Effector memory CD4-positive, alpha-beta T cell (primary cell): Measurements from ENCODE around the gene OR56A1.
"Not testable (repeated sequence)": the region's sequence is repeated elsewhere in the genome, so short reads cannot be mapped to it uniquely, and the experiment has no call there.

Source experiments
- DNase-seq, 3 donors: peaks; one replicate each; pipeline ENCODE4 v3.0.0-alpha.2; 2020
- H3K27ac ChIP-seq: 2 replicates; pipeline ENCODE4 v1.7.0; 2013; ENCODE audit warnings: mild to moderate bottlenecking, low read length, moderate library complexity; ENCODE audit not compliant: insufficient read depth, poor library complexity, severe bottlenecking
- H3K27me3 ChIP-seq: replicated peaks from 2 replicates; pipeline ENCODE4 v1.7.0; 2013; ENCODE audit warnings: mild to moderate bottlenecking, low read length; ENCODE audit not compliant: insufficient read depth, control insufficient read depth, poor library complexity, severe bottlenecking
- H3K36me3 ChIP-seq: 2 replicates; pipeline ENCODE4 v1.7.0; 2013; ENCODE audit warnings: mild to moderate bottlenecking, low read length, moderate library complexity; ENCODE audit not compliant: control insufficient read depth, insufficient read depth
- H3K4me1 ChIP-seq: 2 replicates; pipeline ENCODE4 v1.7.0; 2013; ENCODE audit warnings: low read length, mild to moderate bottlenecking; ENCODE audit not compliant: control insufficient read depth, insufficient read depth, poor library complexity, severe bottlenecking
- H3K4me3 ChIP-seq: 2 replicates; pipeline ENCODE4 v1.7.0; 2013; ENCODE audit warnings: low read length, low read depth, mild to moderate bottlenecking; ENCODE audit not compliant: insufficient read depth, poor library complexity, severe bottlenecking
- H3K9me3 ChIP-seq: 2 replicates; pipeline ENCODE4 v1.7.0; 2013; ENCODE audit warnings: mild to moderate bottlenecking, low read length, moderate library complexity; ENCODE audit not compliant: control insufficient read depth
- total RNA-seq, 3 donors: gene quantifications; one replicate each; lab custom pipeline; 2026; lab: John Stamatoyannopoulos, UW

Gene OR56A1
- 0 to 0.17 (median 0) reads per million in 3 donors for total RNA-seq

DNA sequence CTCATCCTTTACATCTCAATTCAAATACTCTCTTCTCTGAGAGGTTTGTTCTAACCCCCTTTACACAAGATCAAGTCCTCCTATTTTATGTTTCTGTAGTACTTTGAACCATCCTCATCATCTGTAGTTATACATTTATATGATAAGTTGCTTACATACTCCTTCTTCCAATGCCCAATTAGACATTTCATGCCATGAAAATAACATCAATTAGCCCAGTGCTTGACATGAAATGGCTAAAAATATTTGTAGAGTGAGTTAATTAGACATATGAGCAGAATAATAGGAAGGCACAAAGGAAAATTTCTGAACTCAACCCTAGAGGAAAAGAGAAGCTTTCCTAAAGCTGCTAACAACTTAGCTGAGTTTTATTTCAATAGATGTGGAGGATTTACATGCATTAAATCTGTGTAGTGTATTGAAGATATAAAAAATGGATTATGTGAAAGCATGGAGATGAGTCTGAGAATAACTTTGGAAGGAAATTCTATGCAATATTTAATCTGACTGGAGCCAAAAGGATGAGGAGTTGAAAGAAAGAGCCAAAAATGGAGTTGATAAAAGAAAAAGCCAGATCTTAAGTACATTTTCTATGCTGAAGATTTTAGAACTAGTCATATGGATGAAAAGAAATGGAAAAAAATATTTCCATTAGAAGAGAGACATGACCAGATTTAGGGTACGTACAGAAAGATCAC is at the start of gene OR56A1:
Gene OR56A1, minus strand, starts transcription at position 51 of the 698 bp plus-strand sequence. CDS start 3,066 bp downstream, outside the sequence.
- H3K36me3 ChIP-seq: no peaks in the 10 kb centered on the region

GRCh38 chr11:6079463-6079862 is 48.9 kb upstream of the OR56A1 start:
- Histone ChIP-seq H3K36me3 (no peaks in the 10 kb centered on the region), H3K9me3 (no peaks in the 10 kb centered on the region), H3K4me3 (no peak overlapping the region), H3K4me1 (no peaks in the 10 kb centered on the region), H3K27ac (no peak overlapping the region), H3K27me3 (no peaks in the 10 kb centered on the region)
- DNase-seq: no peak

More for the DNA sequence above, at the start of gene OR56A1:
- no peaks in the 10 kb centered on the region for H3K27me3 ChIP-seq
- no peak within 1 kb of the TSS for H3K4me3 ChIP-seq
- H3K27ac ChIP-seq: no peak within 1 kb of the TSS
- H3K4me1 ChIP-seq: no peaks in the 10 kb centered on the region
- no peak for DNase-seq
- H3K9me3 ChIP-seq: no peaks in the 10 kb centered on the region

GRCh38 chr11:6077723-6078122 is 47.2 kb upstream of the OR56A1 start:
- no peaks in the 10 kb centered on the region for H3K36me3 ChIP-seq
- H3K27me3 ChIP-seq: no peaks in the 10 kb centered on the region
- H3K9me3 ChIP-seq: no peaks in the 10 kb centered on the region
- no peak for DNase-seq
- no peak overlapping the region for H3K27ac ChIP-seq
- H3K4me3 ChIP-seq: no peak overlapping the region
- no peaks in the 10 kb centered on the region for H3K4me1 ChIP-seq

DNA sequence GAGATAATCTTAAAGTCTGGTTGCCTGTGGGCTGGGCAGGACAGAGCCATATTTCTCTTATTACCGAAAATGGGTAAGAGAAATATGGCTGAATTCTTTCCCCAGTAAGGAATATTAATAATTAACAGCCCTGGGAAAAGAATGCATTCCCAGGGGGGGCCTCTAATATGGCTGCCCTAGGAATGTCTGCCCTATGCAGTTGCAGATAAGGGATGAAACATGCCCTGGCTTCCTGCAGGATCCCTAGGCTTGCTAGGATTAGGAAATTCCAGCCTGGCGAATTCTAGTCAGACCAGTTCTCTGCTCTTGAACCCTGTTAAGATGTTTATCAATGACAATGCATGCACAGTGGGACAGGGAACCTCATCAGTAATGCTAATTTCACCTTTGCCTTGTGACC is 45.9 kb upstream of the OR56A1 start:
- not testable (repeated sequence) for H3K27me3 ChIP-seq, H3K9me3 ChIP-seq, H3K4me3 ChIP-seq, H3K4me1 ChIP-seq, DNase-seq, H3K36me3 ChIP-seq, H3K27ac ChIP-seq

- no peaks in the 10 kb centered on the region for H3K27me3 ChIP-seq
- no peaks in the 10 kb centered on the region for H3K36me3 ChIP-seq
- no peak overlapping the region for H3K4me3 ChIP-seq
- no peaks in the 10 kb centered on the region for H3K4me1 ChIP-seq
- H3K9me3 ChIP-seq: no peaks in the 10 kb centered on the region
- DNase-seq: no peak
- H3K27ac ChIP-seq: no peak overlapping the region
Measured at GRCh38 chr11:6067502-6067901, 36.9 kb upstream of the OR56A1 start.

DNA sequence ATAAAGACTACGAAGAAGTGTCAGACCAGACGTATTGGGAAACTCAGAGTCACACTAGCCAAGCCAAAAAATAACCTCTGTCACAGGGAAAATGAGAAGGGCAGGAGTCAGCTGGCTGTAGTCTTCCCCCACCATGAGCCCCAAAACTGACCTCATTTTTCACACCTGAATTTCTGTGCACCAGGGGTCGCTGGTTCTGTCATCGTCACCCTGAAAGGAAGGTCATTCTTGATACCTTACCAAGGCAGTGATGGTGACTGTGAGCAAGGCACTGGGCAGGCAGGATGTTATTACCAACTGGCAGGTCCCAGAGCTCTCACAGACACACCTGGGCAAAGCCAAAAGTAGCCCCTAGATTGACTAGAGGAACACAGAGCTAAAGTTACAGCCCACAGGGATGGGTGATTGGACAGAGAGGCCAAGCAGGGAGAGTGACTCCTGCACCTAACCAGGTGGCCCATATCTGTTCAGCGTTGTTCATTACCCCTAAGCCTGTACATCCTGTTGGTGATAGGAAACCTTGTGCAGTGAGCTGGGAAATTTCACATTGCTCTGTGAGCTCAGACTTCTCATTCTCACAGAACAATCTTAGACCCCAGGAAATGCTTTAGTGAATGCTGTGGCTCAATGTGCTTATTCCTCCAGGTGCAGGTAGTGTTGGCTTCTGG is 32.3 kb upstream of the OR56A1 start:
- no peaks in the 10 kb centered on the region for H3K27me3 ChIP-seq
- no peak overlapping the region for H3K4me3 ChIP-seq
- no peaks in the 10 kb centered on the region for H3K36me3 ChIP-seq
- no peak for DNase-seq
- H3K4me1 ChIP-seq: no peaks in the 10 kb centered on the region
- no peak overlapping the region for H3K27ac ChIP-seq
- no peaks in the 10 kb centered on the region for H3K9me3 ChIP-seq

GRCh38 chr11:6061475-6061874 is 30.9 kb upstream of the OR56A1 start:
- Histone ChIP-seq H3K4me3 (no peak overlapping the region), H3K27me3 (no peaks in the 10 kb centered on the region), H3K27ac (no peak overlapping the region), H3K9me3 (no peaks in the 10 kb centered on the region), H3K36me3 (no peaks in the 10 kb centered on the region), H3K4me1 (no peaks in the 10 kb centered on the region)
- no peak for DNase-seq

GRCh38 chr11:6057452-6057851 is 26.9 kb upstream of the OR56A1 start:
- H3K4me1 ChIP-seq: no peaks in the 10 kb centered on the region
- H3K4me3 ChIP-seq: no peak overlapping the region
- H3K36me3 ChIP-seq: no peaks in the 10 kb centered on the region
- no peaks in the 10 kb centered on the region for H3K9me3 ChIP-seq
- no peak overlapping the region for H3K27ac ChIP-seq
- DNase-seq: no peak
- H3K27me3 ChIP-seq: peaks cover 2% of the 10 kb centered on the region

DNA sequence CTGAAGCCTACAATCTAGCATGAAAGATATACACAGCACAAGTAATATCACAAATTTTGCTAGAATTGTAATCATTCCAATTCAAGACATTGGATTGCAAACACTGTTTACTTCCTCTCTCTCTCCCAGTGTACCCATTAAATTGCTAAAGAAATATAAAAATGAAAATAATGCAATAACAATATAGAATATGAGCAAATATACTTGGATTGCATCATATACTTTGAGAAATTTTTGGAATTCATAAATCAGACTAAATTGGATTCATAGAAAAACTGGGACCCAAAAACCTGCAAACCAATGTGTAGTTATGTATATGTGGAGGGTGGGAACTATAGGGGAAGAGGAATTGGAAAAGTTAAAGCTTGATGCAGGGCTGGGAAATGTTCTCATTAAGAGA is 25.0 kb upstream of the OR56A1 start:
- no peaks in the 10 kb centered on the region for H3K9me3 ChIP-seq
- DNase-seq: no peak
- no peaks in the 10 kb centered on the region for H3K36me3 ChIP-seq

GRCh38 chr11:6052374-6052773 is 21.8 kb upstream of the OR56A1 start:
- no peak overlapping the region for H3K4me3 ChIP-seq
- H3K27me3 ChIP-seq: peaks cover 6% of the 10 kb centered on the region
- no peak for DNase-seq
- no peaks in the 10 kb centered on the region for H3K4me1 ChIP-seq
- H3K9me3 ChIP-seq: no peaks in the 10 kb centered on the region
- no peak overlapping the region for H3K27ac ChIP-seq
- no peaks in the 10 kb centered on the region for H3K36me3 ChIP-seq

More for the DNA sequence above, 25.0 kb upstream of the OR56A1 start:
- Histone ChIP-seq H3K27me3 (peaks cover 6% of the 10 kb centered on the region), H3K4me1 (no peaks in the 10 kb centered on the region), H3K27ac (no peak overlapping the region), H3K4me3 (no peak overlapping the region)
